Measurements from ENCODE around the gene ITGA4. TPM values are rescaled to one million over a fixed set of nuclear protein-coding genes. Genes with fewer than 3 reads are reported as not detected.

ITGA4 gene
- total and polyA plus RNA-seq, 2 donors (not counting 1 experiment from before 2014, with no cell fraction given), result 69.2 to 169 TPM

- Mint-ChIP-seq H3K9me3 (ENCODE audit: insufficient read depth) (no peaks in the 10 kb centered on the region), H3K27ac (peak overlapping the region; percentile 87), H3K4me1 (peaks cover 59% of the 10 kb centered on the region), H3K4me3 (no peak overlapping the region), H3K27me3 (no peaks in the 10 kb centered on the region)
- Histone ChIP-seq H3K4me3 (ENCODE audit: control extremely low read depth in 1 of 5, extremely low read depth in 1 of 5, insufficient read depth in 1 of 5, low read depth in 2 of 5, low read length in 4 of 5) (no peak overlapping the region), H3K4me2 (replicated peaks; ENCODE audit: low read depth, low read length, poor library complexity, severe bottlenecking) (no peak overlapping the region), H3K79me2 (ENCODE audit: control insufficient read depth, insufficient read depth, low read length) (peaks cover 95% of the 10 kb centered on the region), H3K4me1 (ENCODE audit: control insufficient read depth in 2 of 2, insufficient read depth in 2 of 2, low read length in 2 of 2) (peaks cover 28 to 43% of the 10 kb centered on the region in 2 donors), H3K36me3 (replicated peaks in 1 of 2; ENCODE audit: control extremely low read depth in 1 of 2, control insufficient read depth in 1 of 2, extremely low read depth in 1 of 2, insufficient read depth in 2 of 2, low read length in 1 of 2) (peaks cover 13 to 70% of the 10 kb centered on the region in 2 experiments), H3K9me3 (ENCODE audit: control extremely low read depth in 1 of 3, control insufficient read depth in 2 of 3, insufficient read depth in 1 of 3, low read length in 2 of 3) (no peaks in the 10 kb centered on the region), H2AFZ (ENCODE audit: insufficient read depth, low read depth, low read length, poor library complexity, severe bottlenecking) (no peak overlapping the region), H3K9ac (ENCODE audit: low read length) (no peak overlapping the region), H3K27ac (ENCODE audit: low read length in 2 of 2) (peak overlapping the region in 1 of 2 donors; percentile 68), H3K27me3 (replicated peaks in 1 of 4; ENCODE audit: control extremely low read depth in 1 of 4, control insufficient read depth in 3 of 4, insufficient read depth in 4 of 4, low read length in 3 of 4) (no peaks in the 10 kb centered on the region), H4K20me1 (ENCODE audit: control insufficient read depth, insufficient read depth, low read length, poor library complexity, severe bottlenecking) (peaks cover 58% of the 10 kb centered on the region)
- DNase-seq, result no peak
- CTCF ChIA-PET, result interaction anchor here (4.1 kb wide), 1 partner anchor 15 kb away, joined by 18 read pairs; the partner anchor contains the start of gene ITGA4
- no peak for ATAC-seq (ENCODE audit: low read depth)
- intact Hi-C loops (cut with micrococcal nuclease), result no loop called here
- TF ChIP-seq, protein P1, sequence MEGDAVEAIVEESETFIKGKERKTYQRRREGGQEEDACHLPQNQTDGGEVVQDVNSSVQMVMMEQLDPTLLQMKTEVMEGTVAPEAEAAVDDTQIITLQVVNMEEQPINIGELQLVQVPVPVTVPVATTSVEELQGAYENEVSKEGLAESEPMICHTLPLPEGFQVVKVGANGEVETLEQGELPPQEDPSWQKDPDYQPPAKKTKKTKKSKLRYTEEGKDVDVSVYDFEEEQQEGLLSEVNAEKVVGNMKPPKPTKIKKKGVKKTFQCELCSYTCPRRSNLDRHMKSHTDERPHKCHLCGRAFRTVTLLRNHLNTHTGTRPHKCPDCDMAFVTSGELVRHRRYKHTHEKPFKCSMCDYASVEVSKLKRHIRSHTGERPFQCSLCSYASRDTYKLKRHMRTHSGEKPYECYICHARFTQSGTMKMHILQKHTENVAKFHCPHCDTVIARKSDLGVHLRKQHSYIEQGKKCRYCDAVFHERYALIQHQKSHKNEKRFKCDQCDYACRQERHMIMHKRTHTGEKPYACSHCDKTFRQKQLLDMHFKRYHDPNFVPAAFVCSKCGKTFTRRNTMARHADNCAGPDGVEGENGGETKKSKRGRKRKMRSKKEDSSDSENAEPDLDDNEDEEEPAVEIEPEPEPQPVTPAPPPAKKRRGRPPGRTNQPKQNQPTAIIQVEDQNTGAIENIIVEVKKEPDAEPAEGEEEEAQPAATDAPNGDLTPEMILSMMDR (IDR thresholded peaks at IDR 0.05), result no peak
- TF ChIP-seq EZH2 (IDR thresholded peaks at IDR 0.05; ENCODE audit: borderline replicate concordance, insufficient read depth, low read depth, low read length, poor library complexity, severe bottlenecking), result no peak
- POLR2A ChIA-PET, result no interaction called here
- WGBS (ENCODE audit: insufficient coverage), result 96% methylated on average over 5 of the region's 6 CpGs
These were observed 15.8 kb downstream of the ITGA4 start for GRCh38 chr2:181472990-181473389.

DNA sequence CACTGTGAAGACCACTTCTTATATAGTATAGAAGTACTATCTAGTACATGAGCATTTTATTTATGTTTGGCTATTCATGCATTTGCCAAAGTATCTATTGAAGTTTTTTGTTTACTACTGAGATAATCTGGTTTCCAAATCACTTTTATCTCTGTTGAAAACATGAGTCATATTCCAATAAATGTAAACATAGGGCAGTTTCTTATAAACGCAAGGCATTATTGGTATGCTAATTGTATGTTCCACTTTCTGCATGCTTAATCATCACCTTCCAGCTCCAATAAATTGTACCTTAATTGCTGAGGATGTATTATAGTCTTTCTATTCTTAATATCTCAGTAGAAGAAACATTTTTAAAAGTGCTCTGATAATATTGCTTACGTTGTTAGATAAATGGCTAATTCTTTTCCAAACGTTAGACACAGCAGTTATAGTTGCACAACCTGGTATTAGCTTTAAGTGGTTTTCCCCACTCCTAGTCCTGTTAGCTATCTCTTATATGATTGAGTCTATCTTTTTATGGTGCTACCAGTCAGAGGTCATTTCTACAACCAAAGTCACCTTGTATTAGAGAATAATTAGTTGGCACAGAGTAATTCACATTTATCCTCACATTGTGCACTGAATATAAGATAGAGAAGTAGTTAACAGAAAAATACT, 17.2 kb downstream of the ITGA4 start:
- no peak for ATAC-seq (ENCODE audit: low read depth)
- H3K27ac ChIP-seq (ENCODE audit: low read length in 2 of 2), result peak overlapping the region in 1 of 2 donors; percentile 68
- no peaks in the 10 kb centered on the region for H3K27me3 Mint-ChIP-seq
- intact Hi-C loops (cut with micrococcal nuclease), result no loop called here
- H4K20me1 ChIP-seq (ENCODE audit: control insufficient read depth, insufficient read depth, low read length, poor library complexity, severe bottlenecking), result peaks cover 58% of the 10 kb centered on the region
- peaks cover 13 to 69% of the 10 kb centered on the region in 2 experiments for H3K36me3 ChIP-seq (replicated peaks in 1 of 2; ENCODE audit: control extremely low read depth in 1 of 2, control insufficient read depth in 1 of 2, extremely low read depth in 1 of 2, insufficient read depth in 2 of 2, low read length in 1 of 2)
- H3K4me2 ChIP-seq (replicated peaks; ENCODE audit: low read depth, low read length, poor library complexity, severe bottlenecking), result no peak overlapping the region
- ChIA-PET CTCF (interaction anchor here (1.6 to 7.0 kb wide), 3 partner anchors 7 to 370 kb away, joined by 4 to 49 read pairs (median 18); partner anchors contain the start of gene ITGA4), POLR2A (no interaction called here)
- H3K9me3 ChIP-seq (ENCODE audit: control extremely low read depth in 1 of 3, control insufficient read depth in 2 of 3, insufficient read depth in 1 of 3, low read length in 2 of 3), result no peaks in the 10 kb centered on the region
- peaks cover 28 to 34% of the 10 kb centered on the region in 2 donors for H3K4me1 ChIP-seq (ENCODE audit: control insufficient read depth in 2 of 2, insufficient read depth in 2 of 2, low read length in 2 of 2)
- no peak overlapping the region for H3K4me3 ChIP-seq (ENCODE audit: control extremely low read depth in 1 of 5, extremely low read depth in 1 of 5, insufficient read depth in 1 of 5, low read depth in 2 of 5, low read length in 4 of 5)
- peaks cover 85% of the 10 kb centered on the region for H3K79me2 ChIP-seq (ENCODE audit: control insufficient read depth, insufficient read depth, low read length)
- peaks cover 47% of the 10 kb centered on the region for H3K4me1 Mint-ChIP-seq
- H3K9me3 Mint-ChIP-seq (ENCODE audit: insufficient read depth), result no peaks in the 10 kb centered on the region
- H2AFZ ChIP-seq (ENCODE audit: insufficient read depth, low read depth, low read length, poor library complexity, severe bottlenecking), result no peak overlapping the region
- no peak overlapping the region for H3K4me3 Mint-ChIP-seq
- DNase-seq, result no peak
- whole genome bisulfite sequencing (ENCODE audit: insufficient coverage), result no CpG with 5 or more reads among the region's 3 CpGs
- H3K9ac ChIP-seq (ENCODE audit: low read length), result no peak overlapping the region
- no peaks in the 10 kb centered on the region for H3K27me3 ChIP-seq (replicated peaks in 1 of 4; ENCODE audit: control extremely low read depth in 1 of 4, control insufficient read depth in 3 of 4, insufficient read depth in 4 of 4, low read length in 3 of 4)
- no peak for TF ChIP-seq EZH2 (IDR thresholded peaks at IDR 0.05; ENCODE audit: borderline replicate concordance, insufficient read depth, low read depth, low read length, poor library complexity, severe bottlenecking)
- TF ChIP-seq, protein P1 (IDR thresholded peaks at IDR 0.05), result no peak
- no peak overlapping the region for H3K27ac Mint-ChIP-seq

Measured in B cell (primary cell).